Lower leg skin (tissue), 4 donors: Measurements from ENCODE around the gene FAM98C. TPM values are rescaled to one million over a fixed set of nuclear protein-coding genes. Genes with fewer than 3 reads are reported as not detected.
"Not testable (repeated sequence)": the region's sequence is repeated elsewhere in the genome, so short reads cannot be mapped to it uniquely, and the experiment has no call there.

ENCODE experiments used
- DNase-seq, 2 donors: peaks; one replicate each; pipeline ENCODE4 v3.0.0-alpha.2; 2019; ENCODE audit warnings: low spot score in 2 of 2
- H3K4me3 ChIP-seq: fragments of 200-600 bp; sonication (generic); 2 replicates; pipeline ENCODE4 v1.5.1; 2017; ENCODE audit warnings: mild to moderate bottlenecking, low read depth; ENCODE audit not compliant: poor library complexity, severe bottlenecking
- CTCF ChIP-seq, 3 donors: fragments of 450-650 bp; IDR thresholded peaks; one replicate each; pipeline ENCODE4 v1.5.1; 2016; ENCODE audit warnings: antibody characterized with exemption in 3 of 3, mild to moderate bottlenecking in 3 of 3, moderate library complexity in 2 of 3
- POLR2A ChIP-seq, 2 donors: fragments of 450-650 bp; IDR thresholded peaks; one replicate each; pipeline ENCODE4 v1.6.1; 2016 to 2017; ENCODE audit warnings: antibody characterized with exemption in 2 of 2, mild to moderate bottlenecking in 1 of 2, moderate library complexity in 1 of 2
- WGBS, 2 donors: methylation state at CpG; one replicate each; pipeline ENCODE4 v1.1.5; 2018; 5-methylcytosine and 5-hydroxymethylcytosine counted together
- intact Hi-C: fragments of 100-400 bp; cut with DNase I; formaldehyde crosslinking; loops from one replicate; pipeline ENCODE4 v1.15.0; 2023; ENCODE audit warnings: low total_unique reads
- total RNA-seq, 4 donors: library from RNA; depleted of rRNA; stranded (reverse); fragments of >200 nt; gene quantifications; one replicate each; pipeline ENCODE4 v1.1.0, GENCODE V29; 2016

Gene FAM98C
- total RNA-seq, 4 donors from 2014 or later = 53.6 to 68.5 (median 60.7) TPM

- WGBS, 2 donors = 95 to 96% methylated on average over 6 of the region's 6 CpGs
- DNase-seq = no peak
- no peak overlapping the region for H3K4me3 ChIP-seq
- TF ChIP-seq CTCF (IDR thresholded peaks at IDR 0.05) = no peak
- no peak for TF ChIP-seq POLR2A (IDR thresholded peaks at IDR 0.05)
- intact Hi-C loops = loop anchor here (10.0 kb wide), 1 partner anchor 230 kb away; no protein-coding TSS in a partner anchor
Measured at GRCh38 chr19:38404858-38405257, 2.0 kb downstream of the FAM98C start.

GRCh38 chr19:38405276-38405675 lies 2.4 kb downstream of the FAM98C start:
- H3K4me3 ChIP-seq = no peak overlapping the region
- WGBS, 2 donors = 91 to 94% methylated on average over 6 to 8 of the region's 8 CpGs
- no peak for TF ChIP-seq POLR2A (IDR thresholded peaks at IDR 0.05)
- no peak for TF ChIP-seq CTCF (IDR thresholded peaks at IDR 0.05)
- intact Hi-C loops = loop anchor here (10.0 kb wide), 1 partner anchor 230 kb away; no protein-coding TSS in a partner anchor
- DNase-seq = no peak

- no peak for DNase-seq
- WGBS, 2 donors = 35 to 49% methylated on average over 7 of the region's 7 CpGs
- no peak overlapping the region for H3K4me3 ChIP-seq
- intact Hi-C loops = loop anchor here (10.0 kb wide), 1 partner anchor 225 kb away; no protein-coding TSS in a partner anchor
- TF ChIP-seq CTCF (IDR thresholded peaks at IDR 0.05) (no peak), POLR2A (IDR thresholded peaks at IDR 0.05) (no peak)
Measured at GRCh38 chr19:38409631-38410133, 6.8 kb downstream of the FAM98C start.

- DNase-seq, H3K4me3 ChIP-seq, intact Hi-C loops: not testable (repeated sequence)
- WGBS, 2 donors = 78 to 86% methylated on average over 6 of the region's 6 CpGs
Measured at GRCh38 chr19:38410407-38410806, 7.5 kb downstream of the FAM98C start.

- intact Hi-C loops = no loop called here
- DNase-seq = no peak
- WGBS, 2 donors = 84 to 86% methylated on average over 12 to 13 of the region's 13 CpGs
- TF ChIP-seq CTCF (IDR thresholded peaks at IDR 0.05) (no peak), POLR2A (IDR thresholded peaks at IDR 0.05) (no peak)
- H3K4me3 ChIP-seq = no peak overlapping the region
Measured at GRCh38 chr19:38411041-38411712, 8.3 kb downstream of the FAM98C start.

GRCh38 chr19:38411898-38412297 lies 9.0 kb downstream of the FAM98C start:
- intact Hi-C loops, DNase-seq, H3K4me3 ChIP-seq: not testable (repeated sequence)
- WGBS, 2 donors = 79 to 83% methylated on average over 5 of the region's 5 CpGs

GRCh38 chr19:38412491-38412890 lies 9.6 kb downstream of the FAM98C start:
- DNase-seq = no peak
- TF ChIP-seq CTCF (IDR thresholded peaks at IDR 0.05) = no peak
- TF ChIP-seq POLR2A (IDR thresholded peaks at IDR 0.05) = no peak
- H3K4me3 ChIP-seq = no peak overlapping the region
- WGBS, 2 donors = 93 to 95% methylated on average over 8 of the region's 8 CpGs
- intact Hi-C loops = no loop called here
